ENCODE measurements around the gene CCDC87.
"Not testable (repeated sequence)": the region's sequence is repeated elsewhere in the genome, so short reads cannot be mapped to it uniquely, and the experiment has no call there.

The CCDC87 gene

DNA sequence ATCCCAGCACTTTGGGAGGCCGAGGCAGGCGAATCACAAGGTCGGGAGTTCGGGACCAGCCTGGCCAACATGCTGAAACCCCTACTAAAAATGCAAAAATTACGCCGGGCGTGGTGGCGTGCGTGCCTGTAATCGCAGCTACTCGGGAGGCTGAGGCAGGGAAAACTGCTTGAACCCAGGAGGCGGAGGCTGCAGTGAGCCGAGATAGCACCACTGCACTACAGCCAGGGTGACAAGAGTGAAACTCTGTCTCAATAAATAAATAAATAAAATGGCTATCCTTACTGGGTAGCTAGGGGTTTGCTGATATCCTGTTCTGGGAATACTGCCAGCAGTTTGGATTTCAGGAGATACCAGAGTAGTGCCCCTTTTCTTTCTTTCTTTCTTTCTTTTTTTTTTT, 21.2 kb upstream of the CCDC87 start:
- no peak for DNase-seq

DNA sequence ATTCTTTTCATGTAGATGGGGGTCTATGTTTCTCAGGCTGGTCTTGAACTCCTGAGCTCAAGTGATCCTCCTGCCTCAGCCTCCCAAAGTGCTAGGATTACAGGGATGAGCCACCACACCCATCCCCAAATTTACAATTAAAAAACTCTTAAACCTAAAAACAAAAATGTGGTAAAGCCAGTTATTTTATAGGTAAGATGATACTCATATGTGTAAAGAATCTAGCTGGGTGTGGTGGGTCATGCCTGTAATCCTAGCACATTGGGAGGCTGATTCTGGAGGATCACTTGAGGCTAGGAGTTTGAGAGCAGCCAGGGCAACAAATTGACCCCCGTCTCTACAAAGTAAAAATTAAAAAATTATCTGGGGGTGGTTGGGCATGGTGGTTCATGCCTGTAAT, 19.6 kb upstream of the CCDC87 start:
- DNase-seq: no peak

DNA sequence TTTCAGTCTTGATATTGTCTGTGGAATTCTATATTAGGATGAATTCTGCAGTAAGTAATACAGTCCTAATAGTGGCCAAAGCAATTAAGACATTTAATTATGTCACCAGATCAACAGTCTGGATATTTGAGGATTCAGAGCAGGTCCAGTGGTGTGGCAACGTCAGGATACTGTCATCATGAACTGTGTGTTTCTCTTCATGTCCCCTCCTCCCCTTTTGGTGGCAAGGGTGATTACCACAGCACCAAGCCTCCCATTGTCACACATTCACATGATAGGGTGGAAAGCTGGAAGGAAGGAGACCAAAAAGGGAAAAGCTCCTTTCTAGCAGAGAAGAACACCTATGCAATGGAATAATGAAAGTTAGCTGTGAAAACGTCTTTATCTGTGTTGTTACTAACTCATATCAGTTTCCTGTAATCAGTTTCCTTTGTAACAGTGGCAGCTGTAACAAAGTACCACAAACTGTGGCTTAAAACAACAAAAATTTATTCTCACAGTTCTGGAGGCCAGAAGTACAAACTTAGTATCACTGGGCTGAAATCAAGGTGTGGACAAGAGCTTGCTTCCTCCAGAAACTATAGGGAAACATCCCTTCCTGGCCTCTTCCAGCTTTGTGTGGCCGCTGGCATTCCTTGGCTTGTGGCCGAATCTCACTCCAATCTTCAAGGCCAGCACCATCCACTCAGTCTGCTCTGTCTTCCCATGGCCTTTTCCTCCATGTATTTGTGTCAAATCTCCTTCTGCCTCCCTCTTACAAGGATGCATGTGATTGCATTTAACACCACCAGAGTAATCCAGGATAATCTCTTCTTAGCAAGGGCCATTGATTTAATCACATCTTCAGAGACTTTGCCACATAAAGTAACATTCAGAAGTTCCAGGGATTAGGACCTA, 17.1 kb upstream of the CCDC87 start:
- no peak for DNase-seq

DNA sequence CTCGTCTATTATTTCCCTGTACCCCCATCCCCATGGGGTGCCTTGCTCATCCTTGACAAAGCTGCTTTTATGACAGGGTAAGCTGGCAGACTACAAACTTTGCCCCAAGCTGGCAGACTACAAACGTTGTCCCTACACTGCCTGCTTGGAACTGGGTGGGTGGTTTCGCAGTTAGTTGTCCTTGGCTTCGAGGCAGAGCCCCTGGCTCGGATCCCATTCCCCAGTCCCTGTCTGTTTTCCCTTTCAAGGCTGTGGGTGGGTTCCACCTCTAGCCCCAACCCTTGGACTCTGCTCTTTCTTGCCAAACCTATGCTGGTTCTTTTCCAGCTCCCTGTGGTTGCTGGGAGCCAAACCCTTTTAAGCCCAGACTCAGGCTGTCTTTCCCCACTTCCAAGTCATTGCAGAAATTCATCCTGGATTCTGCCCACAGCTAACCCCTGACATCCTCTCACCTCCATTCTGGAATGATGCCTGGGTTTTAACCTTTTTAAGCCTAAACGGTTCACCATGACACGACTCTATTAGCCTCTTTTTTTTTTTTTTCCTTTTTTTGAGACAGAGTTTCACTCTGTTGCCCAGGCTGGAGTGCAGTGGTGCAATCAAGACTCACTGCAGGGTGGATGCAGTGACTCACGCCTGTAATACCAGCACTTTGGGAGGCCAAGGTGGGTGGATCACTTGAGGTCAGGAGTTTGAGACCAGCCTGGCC, 14.4 kb upstream of the CCDC87 start:
- DNase-seq: no peak

DNA sequence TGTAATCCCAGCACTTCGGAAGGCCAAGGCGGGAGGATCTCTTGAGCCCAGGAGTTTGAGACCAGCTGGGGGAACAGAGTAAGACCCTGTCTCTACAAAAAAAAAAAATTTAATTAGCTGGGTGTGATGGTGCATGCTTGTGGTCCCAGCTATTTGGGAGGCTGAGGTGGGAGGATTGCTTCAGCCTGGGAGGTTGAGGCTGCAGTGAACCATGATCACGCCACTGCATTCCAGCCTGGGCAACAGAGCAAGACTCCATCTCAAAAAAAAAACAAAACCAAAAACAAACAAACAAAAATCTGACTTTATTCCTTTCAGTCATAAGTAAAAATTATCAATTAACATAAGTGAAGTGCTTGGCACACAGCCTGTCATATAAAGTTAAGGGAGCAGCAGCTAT, 13.7 kb upstream of the CCDC87 start:
- not testable (repeated sequence) for DNase-seq

DNA sequence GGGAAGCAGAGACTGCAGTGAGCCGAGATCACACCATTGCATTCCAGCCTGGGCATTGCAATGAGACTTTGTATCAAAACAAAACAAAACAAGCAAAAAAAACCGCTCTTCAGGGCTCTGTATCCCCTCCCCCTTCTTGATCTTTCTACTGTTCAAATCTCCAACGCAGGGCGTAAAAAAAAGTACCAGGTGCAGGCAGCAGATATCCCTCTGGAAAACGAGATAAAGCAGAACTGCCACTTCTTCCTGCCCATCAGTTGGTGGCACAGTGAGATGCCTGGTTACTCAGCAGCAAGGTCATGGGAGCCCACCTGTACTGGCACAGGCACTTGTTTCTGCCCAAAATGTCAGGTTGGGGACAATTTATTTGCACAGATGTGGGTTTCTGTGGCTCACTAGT, 11.3 kb upstream of the CCDC87 start:
- DNase-seq: no peak

DNA sequence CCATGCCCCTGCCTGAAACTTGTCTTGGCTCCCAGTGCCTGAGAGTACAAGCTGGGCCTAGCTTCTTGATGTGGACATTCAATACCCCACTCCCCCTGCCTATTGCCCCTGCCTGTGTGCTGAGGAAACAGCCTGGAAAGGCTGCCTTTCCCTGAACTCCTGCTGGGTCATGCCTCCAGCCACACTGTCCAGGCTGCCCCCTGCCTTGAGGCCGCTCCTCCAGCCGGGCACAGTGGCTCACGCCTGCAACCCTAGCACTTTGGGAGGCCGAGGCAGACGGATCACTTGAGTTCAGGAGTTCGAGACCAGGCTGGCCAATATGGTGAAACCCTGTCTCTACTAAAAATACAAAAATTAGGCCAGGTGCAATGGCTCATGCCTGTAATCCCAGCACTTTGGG, 10.2 kb upstream of the CCDC87 start:
- no peak for DNase-seq

DNA sequence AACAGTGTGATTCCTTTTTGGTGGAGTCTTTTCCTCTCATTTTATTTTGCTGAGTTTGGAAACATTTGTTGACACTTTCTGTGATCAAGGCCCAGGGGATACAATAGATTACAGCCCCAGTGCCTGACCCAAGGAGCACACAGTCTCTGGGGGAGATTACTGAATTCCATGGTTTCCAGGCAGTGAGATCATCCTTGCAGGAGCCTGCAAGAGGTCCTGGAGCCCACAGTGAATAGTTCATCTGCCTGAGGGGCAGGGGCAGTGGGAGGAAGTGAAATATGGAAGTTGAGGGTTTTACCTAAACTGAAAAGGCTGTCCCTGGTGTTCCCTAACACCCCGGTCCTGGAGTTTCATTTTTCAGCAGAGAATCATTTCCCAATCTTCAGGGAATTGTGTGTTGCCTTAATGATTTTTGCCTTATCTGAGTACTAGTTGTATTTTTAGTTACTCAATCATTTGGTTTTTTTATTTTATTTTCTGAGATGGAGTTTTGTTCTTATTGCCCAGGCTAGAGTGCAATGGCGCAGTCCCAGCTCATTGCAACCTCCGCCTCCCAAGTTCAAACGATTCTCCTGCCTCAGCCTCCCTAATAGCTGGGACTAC, 7.9 kb upstream of the CCDC87 start:
- no peak for DNase-seq

DNA sequence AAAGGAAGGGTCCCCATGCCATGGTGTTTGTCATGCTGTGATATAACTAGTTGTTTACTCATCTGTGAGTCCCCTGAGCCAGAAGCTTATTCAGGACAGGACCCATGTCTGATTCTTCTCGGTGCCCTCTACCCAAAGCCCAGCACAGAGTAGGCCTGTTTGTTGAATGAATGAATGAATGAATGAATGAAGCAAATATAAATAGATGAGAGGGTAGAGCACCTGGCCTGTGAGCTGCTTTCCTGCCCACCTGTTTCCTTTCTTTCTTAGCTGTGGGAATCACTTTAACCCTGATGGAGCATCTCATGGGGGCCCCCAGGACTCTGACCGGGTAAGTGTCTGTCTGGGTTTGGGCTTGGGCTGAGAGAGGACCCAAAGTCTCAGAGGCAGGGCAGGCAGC, 7.4 kb upstream of the CCDC87 start:
- DNase-seq: no peak

DNA sequence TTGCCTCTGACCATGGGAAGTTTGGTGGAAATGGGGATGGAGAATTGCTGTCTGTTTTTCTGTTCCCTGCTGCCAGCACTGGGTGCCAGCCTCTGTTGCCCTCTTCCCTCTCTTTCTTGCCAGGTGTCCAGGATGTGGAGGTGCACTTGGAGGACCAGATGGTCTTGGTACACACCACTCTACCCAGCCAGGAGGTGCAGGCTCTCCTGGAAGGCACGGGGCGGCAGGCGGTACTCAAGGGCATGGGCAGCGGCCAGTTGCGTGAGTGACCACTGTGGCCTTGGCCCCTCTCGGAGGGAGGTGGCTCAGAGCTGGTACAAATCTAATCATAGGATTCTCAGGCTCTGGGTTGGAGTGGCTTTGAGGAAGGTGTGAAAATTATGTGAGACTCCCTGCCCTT, 6.1 kb upstream of the CCDC87 start:
- no peak for DNase-seq

DNA sequence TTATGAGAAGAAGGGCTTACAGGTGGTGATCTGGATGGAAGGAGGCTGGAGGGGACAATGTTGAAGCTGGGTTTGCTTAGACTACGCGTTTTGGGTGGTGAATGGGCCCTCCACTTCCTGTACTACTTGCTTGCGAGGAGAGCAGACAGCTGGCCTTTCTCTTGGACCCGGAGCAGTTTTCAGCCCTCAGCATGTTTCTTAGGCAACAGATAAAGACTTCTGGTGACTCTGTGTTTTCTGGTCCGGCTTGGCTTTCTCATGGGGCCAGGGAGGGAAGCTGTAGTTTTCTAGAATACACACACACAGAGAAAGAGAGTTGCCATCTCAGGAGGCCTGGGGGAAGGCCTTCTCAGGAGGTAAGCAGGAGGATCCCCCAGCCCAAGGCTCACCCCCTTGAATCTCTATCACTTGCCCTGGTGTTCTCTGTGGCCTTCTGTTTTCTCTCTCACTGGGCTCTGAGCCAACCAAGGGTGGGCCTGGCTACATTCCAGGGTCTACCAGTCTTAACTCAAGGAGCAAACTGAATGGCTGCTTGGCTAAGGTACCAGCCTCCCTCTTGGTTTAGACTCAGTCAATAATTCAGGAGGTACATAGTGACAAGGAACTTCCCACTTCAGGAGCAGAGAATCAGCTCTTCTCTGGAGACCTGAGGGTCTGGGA, 2.5 kb upstream of the CCDC87 start:
- no peak for DNase-seq

DNA sequence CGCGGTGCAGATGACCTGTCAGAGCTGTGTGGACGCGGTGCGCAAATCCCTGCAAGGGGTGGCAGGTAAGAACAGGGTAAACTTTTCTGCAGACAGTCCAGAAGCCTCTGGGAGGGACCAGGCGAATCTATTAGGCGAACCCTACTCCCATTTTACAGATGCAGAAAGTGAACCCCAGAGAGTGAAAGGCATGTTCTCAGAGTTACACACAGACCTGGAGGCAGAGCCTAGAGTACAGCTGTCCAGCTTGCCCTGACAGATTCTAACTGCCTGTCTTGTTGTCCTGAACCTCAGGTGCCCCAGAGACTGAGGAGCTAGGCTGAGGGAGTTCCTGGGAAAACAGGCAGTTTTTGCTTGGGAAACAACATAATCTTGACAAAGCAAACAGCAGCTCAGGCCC, 787 bp upstream of the CCDC87 start:
- no peak for DNase-seq

DNA sequence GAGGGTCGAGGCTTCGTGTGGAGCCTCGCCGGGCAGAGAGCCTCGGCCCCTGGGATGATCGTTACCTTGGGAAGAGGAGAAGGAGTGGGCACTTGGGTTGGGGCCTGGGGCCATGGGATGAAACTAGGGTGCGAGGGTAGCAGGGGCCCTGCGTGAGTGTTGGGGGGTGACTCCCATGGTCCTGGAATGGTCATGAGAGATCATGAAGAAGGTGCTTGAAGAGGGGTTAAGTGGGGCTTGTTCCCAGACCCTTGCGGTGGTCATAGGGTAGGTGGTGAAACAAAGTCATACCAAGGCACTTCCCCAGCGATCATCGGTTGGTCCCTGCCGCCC, 406 bp upstream of the CCDC87 start:
- DNase-seq: no peak

DNA sequence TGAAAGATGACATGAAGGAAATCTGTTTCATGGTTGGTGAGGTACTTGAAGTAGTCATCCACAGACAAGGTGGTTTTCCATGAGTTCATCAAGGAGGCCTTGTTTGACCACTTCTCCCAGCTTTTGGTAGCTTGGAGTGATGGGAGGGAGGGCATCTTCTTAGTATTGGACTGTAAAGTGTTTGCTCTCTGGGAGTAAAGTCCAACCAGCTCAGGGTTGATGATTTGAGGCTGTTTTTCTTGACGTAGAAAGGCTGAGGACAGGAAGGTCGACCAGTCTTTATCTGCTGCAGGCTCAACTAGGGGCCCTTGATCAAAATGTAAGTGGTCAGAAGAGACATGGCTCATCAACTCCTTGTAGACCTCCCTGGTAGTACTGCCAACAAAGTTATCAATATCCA, 1.7 kb downstream of the CCDC87 start:
- no peak for DNase-seq

DNA sequence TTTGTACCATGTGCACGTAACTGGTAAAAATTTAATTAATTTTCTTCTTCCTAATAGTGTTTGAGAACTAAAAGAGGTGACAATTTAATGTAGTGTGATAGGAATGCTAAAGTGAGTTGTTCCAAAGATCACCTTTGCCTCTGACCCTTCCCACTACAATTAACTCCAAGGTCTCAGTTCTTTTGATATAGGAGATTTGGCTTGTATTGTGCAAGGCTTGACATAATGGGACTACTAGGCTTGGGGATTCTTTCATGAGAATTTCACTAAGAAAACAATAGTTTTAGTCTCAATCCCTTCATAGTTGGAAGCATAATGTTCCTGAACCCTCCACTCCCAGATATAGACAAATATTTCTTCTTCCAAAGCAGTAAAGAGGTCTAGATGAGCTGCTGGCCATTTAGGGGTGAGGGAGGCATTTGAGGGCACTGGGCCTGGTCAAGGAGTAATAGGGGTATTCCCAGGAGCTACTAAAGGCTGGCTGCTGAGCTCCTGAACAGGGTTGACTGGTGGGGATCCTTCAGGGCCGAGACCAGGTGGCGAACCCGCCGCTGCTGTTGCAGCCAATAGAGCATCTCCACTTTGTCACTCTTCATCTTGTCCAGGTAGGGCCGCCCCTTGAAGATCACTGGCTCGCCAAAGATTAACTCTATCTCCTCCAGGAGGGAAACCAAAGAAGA, 2.7 kb downstream of the CCDC87 start:
- no peak for DNase-seq

DNA sequence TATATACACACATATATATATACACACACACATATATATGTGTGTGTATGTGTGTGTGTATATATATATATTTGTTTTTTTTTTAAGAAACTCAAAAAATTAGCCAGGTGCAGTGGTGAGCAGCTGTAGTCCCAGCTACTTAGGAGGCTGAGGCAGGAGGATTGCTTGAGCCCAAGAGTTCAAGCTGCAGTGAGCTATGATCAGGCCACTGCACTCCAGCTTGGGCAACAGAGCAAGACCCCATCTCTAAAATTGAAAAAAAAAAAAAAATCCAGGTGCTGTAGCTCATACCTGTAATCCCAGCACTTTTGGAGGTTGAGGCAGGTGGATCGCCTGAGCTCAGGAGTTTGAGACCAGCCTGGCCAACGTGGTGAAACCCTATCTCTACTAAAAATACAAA, 3.5 kb downstream of the CCDC87 start:
- not testable (repeated sequence) for DNase-seq

DNA sequence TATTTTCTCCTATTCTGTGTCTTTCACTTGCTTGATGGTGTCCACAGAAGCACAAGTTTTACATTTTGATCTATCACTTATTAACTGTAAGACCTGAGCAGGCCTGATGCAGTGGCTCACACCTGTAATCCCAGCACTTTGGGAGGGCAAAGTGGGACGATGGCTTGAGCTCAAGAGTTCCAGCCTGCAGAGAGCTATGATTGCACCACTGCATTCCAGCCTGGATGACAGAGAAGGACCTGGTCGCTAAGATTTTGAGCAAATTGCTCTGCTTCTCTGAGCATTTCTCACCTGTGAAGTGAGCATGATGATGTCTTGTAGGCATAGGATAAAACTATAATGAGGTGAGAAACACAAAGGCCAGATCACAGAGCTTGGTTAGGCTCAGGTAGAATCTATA, 6.7 kb downstream of the CCDC87 start:
- DNase-seq: no peak

DNA sequence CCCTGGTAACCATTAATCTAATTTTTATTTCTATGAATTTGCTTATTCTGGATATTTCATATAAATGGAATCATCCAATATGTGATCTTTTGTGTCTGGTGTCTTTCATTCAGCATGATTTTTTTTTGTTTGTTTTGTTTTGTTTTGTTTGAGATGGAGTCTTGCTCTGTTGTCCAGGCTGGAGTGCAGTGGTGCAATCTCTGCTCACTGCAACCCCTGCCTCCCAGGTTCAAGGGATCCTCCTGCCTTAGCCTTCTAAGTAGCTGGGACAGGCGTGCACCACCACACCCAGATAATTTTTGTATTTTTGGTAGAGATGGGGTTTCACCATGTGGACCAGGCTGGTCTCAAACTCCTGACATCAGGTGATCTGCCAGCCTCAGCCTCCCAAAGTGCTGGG, 7.4 kb downstream of the CCDC87 start:
- not testable (repeated sequence) for DNase-seq

DNA sequence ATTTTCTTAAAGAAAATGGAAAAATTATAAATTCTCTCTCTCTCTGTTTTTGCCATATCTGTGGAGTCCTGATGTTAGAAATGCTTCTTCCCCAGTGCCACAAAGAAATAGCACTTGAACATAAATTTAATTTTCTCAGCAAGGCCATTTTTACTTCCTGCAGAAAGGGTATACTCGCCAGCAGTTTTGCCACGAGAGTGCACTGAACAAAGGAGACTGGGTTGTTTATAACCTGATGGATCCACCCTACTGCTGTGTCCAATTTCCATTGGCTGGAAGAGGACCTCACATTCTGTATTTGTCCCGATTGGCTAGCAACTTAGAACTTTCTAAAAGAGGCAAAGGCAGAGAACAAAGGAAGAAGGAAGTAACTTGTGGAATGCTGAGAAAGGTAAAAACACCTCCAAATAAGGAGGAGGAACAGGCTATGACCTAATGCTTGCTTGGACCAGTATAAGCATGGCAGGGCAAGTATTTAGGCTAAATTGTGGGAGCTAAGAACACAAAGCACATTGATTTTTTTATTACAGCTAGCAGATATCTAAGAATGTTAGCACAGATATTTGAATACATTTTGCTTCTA, 10.2 kb downstream of the CCDC87 start:
- not testable (repeated sequence) for DNase-seq

DNA sequence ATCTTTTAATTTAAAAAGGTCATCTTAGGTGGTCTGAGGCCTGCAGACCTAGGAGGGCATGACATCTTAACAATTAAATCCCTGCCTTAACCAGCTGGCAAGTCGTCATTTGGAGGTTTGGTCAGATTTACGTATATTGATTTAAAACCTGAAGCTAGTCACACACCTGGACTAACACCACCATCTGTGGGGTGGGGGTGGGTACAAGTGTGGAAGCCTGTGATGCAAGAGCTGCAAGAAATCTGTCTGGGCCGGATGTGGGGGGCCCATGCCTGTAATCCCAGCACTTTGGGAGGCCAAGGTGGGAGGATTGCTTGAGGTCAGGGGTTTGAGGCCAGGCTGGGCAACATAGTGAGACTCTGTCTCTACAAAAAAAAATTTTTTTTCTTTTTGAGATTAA, 11.6 kb downstream of the CCDC87 start:
- DNase-seq: no peak

DNA sequence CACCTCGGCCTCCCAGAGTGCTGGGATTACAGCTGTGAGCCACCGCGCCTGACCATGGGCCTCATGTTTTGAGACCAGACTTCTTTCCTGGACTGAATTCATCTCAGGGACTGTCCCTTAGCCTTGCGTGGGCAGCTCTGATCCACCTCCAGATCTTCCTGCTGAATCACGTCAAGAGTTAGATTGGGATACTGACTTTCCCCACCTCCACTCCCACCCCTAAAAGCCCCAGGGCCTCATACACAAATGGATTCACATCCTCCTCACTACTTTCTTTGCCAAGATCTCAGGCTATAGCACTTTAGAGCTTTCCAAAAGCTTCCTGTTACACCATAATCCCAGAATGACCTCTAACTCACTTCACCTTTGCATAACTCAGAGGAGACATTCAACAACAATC, 12.1 kb downstream of the CCDC87 start:
- no peak for DNase-seq

DNA sequence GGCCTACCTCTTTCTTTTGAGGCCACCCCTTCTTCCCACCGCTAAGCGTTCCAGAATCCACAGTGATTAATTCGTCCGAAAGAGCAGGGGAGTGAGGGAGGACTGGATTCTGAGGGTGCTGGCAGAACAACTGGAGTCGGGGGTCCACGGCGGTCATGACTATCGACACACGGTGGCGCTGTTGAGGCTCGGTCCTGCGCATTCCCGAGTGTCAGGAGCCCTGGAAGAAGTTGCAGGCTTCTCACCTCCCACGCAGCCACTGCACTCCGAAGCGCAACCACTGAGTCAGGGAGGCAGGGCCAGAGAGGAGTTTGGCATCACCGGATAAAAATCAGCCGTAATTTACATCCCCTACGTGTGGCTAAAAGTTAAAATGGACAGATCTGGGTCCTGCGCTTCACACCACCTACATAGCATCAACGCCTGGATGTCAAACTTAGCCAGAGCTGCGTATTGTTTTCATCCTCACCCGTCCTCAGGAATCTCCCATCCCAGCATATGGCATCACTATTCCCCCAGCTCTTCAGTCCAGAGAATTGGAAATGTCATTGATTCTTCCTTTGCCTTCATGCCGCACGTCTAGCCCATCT, 13.8 kb downstream of the CCDC87 start:
- DNase-seq: peak; percentile 76
